M059J (cell line): ENCODE measurements around the gene CENPX. TPM values are rescaled to one million over a fixed set of nuclear protein-coding genes. Genes with fewer than 3 reads are reported as not detected.
A peak's percentile ranks its signal among the peaks of the same experiment; 100 is the strongest.

Experiments
- DNase-seq: peaks from one replicate; pipeline ENCODE4 v3.0.0-alpha.2; 2012; ENCODE audit warnings: low read depth
- total RNA-seq: library from RNA; depleted of rRNA; stranded (reverse); fragments of >200 nt; shearing (Covaris generic); gene quantifications from 2 replicates; pipeline ENCODE4 v1.2.3, GENCODE V29; 2014

CENPX gene
- total RNA-seq, 1 experiment from 2014 or later, result 155 TPM

- DNase-seq, result no peak
These were observed 32.6 kb upstream of the CENPX start for GRCh38 chr17:82055023-82055964.

- no peak for DNase-seq
These were observed 31.8 kb upstream of the CENPX start for GRCh38 chr17:82054351-82055022.

GRCh38 chr17:82053556-82054263, 31.0 kb upstream of the CENPX start:
- no peak for DNase-seq

- DNase-seq, result no peak
These were observed 30.5 kb upstream of the CENPX start for GRCh38 chr17:82053130-82053529.

- DNase-seq, result no peak
These were observed 30.0 kb upstream of the CENPX start for GRCh38 chr17:82052638-82053059.

GRCh38 chr17:82051776-82052637, 29.3 kb upstream of the CENPX start, which contains the start of the genes GPS1 and RFNG:
Gene GPS1, plus strand, starts transcription at chr17:82051898. Its CDS starts 34 bp downstream, at chr17:82051932.
Gene RFNG, minus strand, starts transcription at chr17:82051811. Its CDS starts 45 bp downstream, at chr17:82051766.
- DNase-seq, result peak; percentile 53

GRCh38 chr17:82050761-82051641, 28.3 kb upstream of the CENPX start:
- DNase-seq, result no peak

- no peak for DNase-seq
These were observed 27.6 kb upstream of the CENPX start for GRCh38 chr17:82050152-82050760.

GRCh38 chr17:82049521-82049971, 26.9 kb upstream of the CENPX start:
- DNase-seq, result no peak

- no peak for DNase-seq
These were observed 26.4 kb upstream of the CENPX start for GRCh38 chr17:82049106-82049505.

GRCh38 chr17:82048571-82048971, 25.9 kb upstream of the CENPX start:
- no peak for DNase-seq

- no peak for DNase-seq
These were observed 25.4 kb upstream of the CENPX start for GRCh38 chr17:82047914-82048570.

- no peak for DNase-seq
These were observed 24.7 kb upstream of the CENPX start for GRCh38 chr17:82047379-82047778.

GRCh38 chr17:82046903-82047302, 24.2 kb upstream of the CENPX start:
- no peak for DNase-seq

- DNase-seq, result no peak
These were observed 23.3 kb upstream of the CENPX start for GRCh38 chr17:82045936-82046484.

GRCh38 chr17:82043507-82043906, 20.8 kb upstream of the CENPX start:
- no peak for DNase-seq

GRCh38 chr17:82042649-82043048, 20.0 kb upstream of the CENPX start:
- no peak for DNase-seq

GRCh38 chr17:82041144-82041814, 18.6 kb upstream of the CENPX start:
- peak; percentile 56 for DNase-seq
